Mucosa of descending colon (tissue), 3 donors: ENCODE measurements around the gene ABCB11. TPM values are rescaled to one million over a fixed set of nuclear protein-coding genes. Genes with fewer than 3 reads are reported as not detected.
"Not testable (repeated sequence)": the region's sequence is repeated elsewhere in the genome, so short reads cannot be mapped to it uniquely, and the experiment has no call there.

Source experiments
- ATAC-seq: fragments of 200-7000 bp; cut with Tn5 transposase; one replicate; pipeline ENCODE4 v1.9.1; 2020; ENCODE audit warnings: mild to moderate bottlenecking, moderate library complexity
- DNase-seq, 3 donors: peaks; one replicate each; pipeline ENCODE4 v3.0.0-alpha.2; 2020
- H3K36me3 ChIP-seq: fragments of 200-600 bp; one replicate; pipeline ENCODE4 v1.8.0; 2021; ENCODE audit warnings: low read depth, mild to moderate bottlenecking
- H3K4me1 ChIP-seq: fragments of 200-600 bp; one replicate; pipeline ENCODE4 v1.8.0; 2021; ENCODE audit warnings: low read depth, mild to moderate bottlenecking
- H3K4me3 ChIP-seq: fragments of 200-600 bp; one replicate; pipeline ENCODE4 v1.8.0; 2021; ENCODE audit warnings: mild to moderate bottlenecking
- H3K9me3 ChIP-seq: fragments of 200-600 bp; one replicate; pipeline ENCODE4 v1.8.0; 2021; ENCODE audit warnings: mild to moderate bottlenecking
- CTCF ChIP-seq: fragments of 200-600 bp; IDR thresholded peaks from one replicate; pipeline ENCODE4 v1.8.0; 2022; ENCODE audit warnings: antibody characterized with exemption, mild to moderate bottlenecking
- intact Hi-C, 2 donors: fragments of 100-400 bp; cut with DNase I in 1 of 2; cut with micrococcal nuclease in 1 of 2; formaldehyde crosslinking; loops; one replicate each; pipeline versions ENCODE4 v1.11.0 to v1.11.1; 2022; cut with DNase I, micrococcal nuclease
- total RNA-seq, 3 donors: library from RNA; stranded (reverse); fragmentation: NEBNext Ultra II Directional in 2 of 3; extraction: Animal tissue kit (Norgen Biotek cat#: 25700) in 2 of 3; gene quantifications; one replicate each; pipeline versions ENCODE4 v1.2.1 to v1.2.4, GENCODE V29; 2021 to 2023
- donor health status: DM: no; HTN: no; CAD: no; lungs with moderate emphysema.
- donor health status: DM: no; HTN: no; CAD: no.
- donor health status: DM: no; HTN: yes; CAD: no.

ABCB11 gene
- total RNA-seq, 3 donors from 2014 or later: 1.2 to 21.7 (median 4.6) TPM

GRCh38 chr2:168934826-168935225 lies 96.3 kb downstream of the ABCB11 start:
- Histone ChIP-seq H3K4me3 (no peak overlapping the region), H3K36me3 (no peaks in the 10 kb centered on the region), H3K9me3 (no peaks in the 10 kb centered on the region), H3K4me1 (no peaks in the 10 kb centered on the region)
- intact Hi-C loops: no loop called here
- no peak for ATAC-seq
- TF ChIP-seq CTCF: no peak
- no peak for DNase-seq

- H3K36me3 ChIP-seq, H3K4me3 ChIP-seq, ATAC-seq, H3K4me1 ChIP-seq, H3K9me3 ChIP-seq, intact Hi-C loops, DNase-seq: not testable (repeated sequence)
These were observed 99.0 kb downstream of the ABCB11 start for GRCh38 chr2:168932174-168932573.

GRCh38 chr2:168930242-168930641 lies 100.9 kb downstream of the ABCB11 start:
- H3K4me3 ChIP-seq: no peak overlapping the region
- TF ChIP-seq CTCF: no peak
- H3K9me3 ChIP-seq: no peaks in the 10 kb centered on the region
- no peaks in the 10 kb centered on the region for H3K4me1 ChIP-seq
- ATAC-seq: no peak
- no peak for DNase-seq
- H3K36me3 ChIP-seq: no peaks in the 10 kb centered on the region
- intact Hi-C loops: no loop called here

GRCh38 chr2:168929031-168929430 lies 102.1 kb downstream of the ABCB11 start:
- H3K4me1 ChIP-seq: no peaks in the 10 kb centered on the region
- intact Hi-C loops: no loop called here
- no peaks in the 10 kb centered on the region for H3K36me3 ChIP-seq
- no peak for TF ChIP-seq CTCF
- ATAC-seq (no peak), DNase-seq (no peak)
- H3K4me3 ChIP-seq: no peak overlapping the region
- no peaks in the 10 kb centered on the region for H3K9me3 ChIP-seq

GRCh38 chr2:168928113-168928831 lies 102.9 kb downstream of the ABCB11 start:
- intact Hi-C loops: no loop called here
- Histone ChIP-seq H3K36me3 (no peaks in the 10 kb centered on the region), H3K9me3 (no peaks in the 10 kb centered on the region), H3K4me3 (no peak overlapping the region), H3K4me1 (no peaks in the 10 kb centered on the region)
- no peak for TF ChIP-seq CTCF
- ATAC-seq (peak; percentile 91), DNase-seq (no peak)

- no peak overlapping the region for H3K4me3 ChIP-seq
- H3K36me3 ChIP-seq: no peaks in the 10 kb centered on the region
- DNase-seq: no peak
- no peaks in the 10 kb centered on the region for H3K9me3 ChIP-seq
- H3K4me1 ChIP-seq: no peaks in the 10 kb centered on the region
- intact Hi-C loops: no loop called here
- ATAC-seq: no peak
- TF ChIP-seq CTCF: no peak
These were observed 104.3 kb downstream of the ABCB11 start for GRCh38 chr2:168926621-168927386.
